GM21786 (cell line): ENCODE results near the gene KIAA0753.

Source experiments
- ATAC-seq: cut with Tn5 transposase; IDR thresholded peaks from one replicate; pipeline ENCODE4 v1.9.1; 2021; ENCODE audit not compliant: unreplicated experiment

The KIAA0753 gene

GRCh38 chr17:6549384-6550036 lies 91.0 kb downstream of the KIAA0753 start:
- ATAC-seq = no peak

GRCh38 chr17:6548578-6549330 lies 91.8 kb downstream of the KIAA0753 start:
- peak; percentile 72 for ATAC-seq

- ATAC-seq = no peak
These were observed 92.5 kb downstream of the KIAA0753 start for GRCh38 chr17:6548034-6548433.

- ATAC-seq = no peak
These were observed 93.2 kb downstream of the KIAA0753 start for GRCh38 chr17:6547336-6547735.

GRCh38 chr17:6546069-6546718 lies 94.3 kb downstream of the KIAA0753 start:
- no peak for ATAC-seq

GRCh38 chr17:6545291-6545690 lies 95.2 kb downstream of the KIAA0753 start:
- no peak for ATAC-seq

- ATAC-seq = no peak
These were observed 96.5 kb downstream of the KIAA0753 start for GRCh38 chr17:6544011-6544370.

- no peak for ATAC-seq
These were observed 97.2 kb downstream of the KIAA0753 start for GRCh38 chr17:6543079-6544010.

GRCh38 chr17:6542577-6542976 lies 97.9 kb downstream of the KIAA0753 start:
- no peak for ATAC-seq

- no peak for ATAC-seq
These were observed 98.6 kb downstream of the KIAA0753 start for GRCh38 chr17:6541886-6542285.

GRCh38 chr17:6539871-6540270 lies 100.6 kb downstream of the KIAA0753 start:
- no peak for ATAC-seq

- no peak for ATAC-seq
These were observed 103.9 kb downstream of the KIAA0753 start for GRCh38 chr17:6536566-6537065.

- no peak for ATAC-seq
These were observed 104.5 kb downstream of the KIAA0753 start for GRCh38 chr17:6536053-6536452.

- no peak for ATAC-seq
These were observed 105.5 kb downstream of the KIAA0753 start for GRCh38 chr17:6534846-6535514.

GRCh38 chr17:6532441-6532885 lies 108.0 kb downstream of the KIAA0753 start:
- no peak for ATAC-seq

- ATAC-seq = no peak
These were observed 108.9 kb downstream of the KIAA0753 start for GRCh38 chr17:6531575-6531974.

GRCh38 chr17:6530324-6530920 lies 110.1 kb downstream of the KIAA0753 start:
- no peak for ATAC-seq

GRCh38 chr17:6528557-6528956 lies 112.0 kb downstream of the KIAA0753 start:
- no peak for ATAC-seq
